ENCODE results near the gene GRIN1. TPM values are rescaled to one million over a fixed set of nuclear protein-coding genes. Genes with fewer than 3 reads are reported as not detected.

GRIN1 gene
- total RNA-seq, 2 experiments from 2014 or later = not detected

DNA sequence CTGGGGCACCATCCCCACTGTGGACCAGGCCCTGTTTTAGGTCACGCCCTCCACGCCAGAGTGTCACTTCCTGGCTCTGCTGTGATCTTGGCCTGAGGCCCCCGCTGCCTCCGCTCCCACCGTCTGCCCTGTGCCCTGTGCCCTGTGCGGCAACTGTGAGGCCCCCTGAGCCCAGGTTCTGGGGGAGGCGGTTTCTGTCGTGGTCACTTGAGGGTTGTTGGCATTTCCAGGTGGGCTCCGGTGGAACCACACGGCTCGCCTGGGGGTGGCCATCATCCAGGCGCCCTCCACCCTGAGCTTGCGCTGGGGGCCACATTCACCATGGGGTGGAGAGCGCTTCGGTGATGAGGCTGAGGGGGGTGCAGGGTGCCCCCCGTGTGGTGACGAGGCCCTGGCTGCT, 31.0 kb upstream of the GRIN1 start:
- POLR2A ChIA-PET = interaction anchor here (1.6 kb wide), 2 partner anchors 12 to 21 kb away, joined by 4 to 7 read pairs; partner anchors contain the start of gene MAN1B1
- Mint-ChIP-seq H3K36me3 (peaks cover 7% of the 10 kb centered on the region), H3K4me1 (no peaks in the 10 kb centered on the region), H3K27ac (no peak overlapping the region), H3K4me3 (no peak overlapping the region), H3K27me3 (no peaks in the 10 kb centered on the region), H3K9me3 (peaks cover 1% of the 10 kb centered on the region)
- DNase-seq (no peak), ATAC-seq (ENCODE audit: low read depth) (no peak)

DNA sequence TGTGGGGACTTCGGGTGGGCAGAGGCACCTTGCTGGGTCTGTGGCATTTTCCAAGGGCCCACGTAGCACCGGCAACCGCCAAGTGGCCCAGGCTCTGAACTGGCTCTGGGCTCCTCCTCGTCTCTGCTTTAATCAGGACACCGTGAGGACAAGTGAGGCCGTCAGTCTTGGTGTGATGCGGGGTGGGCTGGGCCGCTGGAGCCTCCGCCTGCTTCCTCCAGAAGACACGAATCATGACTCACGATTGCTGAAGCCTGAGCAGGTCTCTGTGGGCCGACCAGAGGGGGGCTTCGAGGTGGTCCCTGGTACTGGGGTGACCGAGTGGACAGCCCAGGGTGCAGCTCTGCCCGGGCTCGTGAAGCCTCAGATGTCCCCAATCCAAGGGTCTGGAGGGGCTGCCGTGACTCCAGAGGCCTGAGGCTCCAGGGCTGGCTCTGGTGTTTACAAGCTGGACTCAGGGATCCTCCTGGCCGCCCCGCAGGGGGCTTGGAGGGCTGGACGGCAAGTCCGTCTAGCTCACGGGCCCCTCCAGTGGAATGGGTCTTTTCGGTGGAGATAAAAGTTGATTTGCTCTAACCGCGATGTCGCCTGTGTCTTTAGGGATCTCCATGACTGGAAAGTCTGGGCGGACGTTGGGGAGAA, 30.2 kb upstream of the GRIN1 start:
- DNase-seq = no peak
- peaks cover 7% of the 10 kb centered on the region for H3K36me3 Mint-ChIP-seq
- ATAC-seq (ENCODE audit: low read depth) = no peak
- no peak overlapping the region for H3K4me3 Mint-ChIP-seq
- H3K4me1 Mint-ChIP-seq = no peaks in the 10 kb centered on the region
- peaks cover 1% of the 10 kb centered on the region for H3K9me3 Mint-ChIP-seq
- POLR2A ChIA-PET = interaction anchor here (0.5 to 1.6 kb wide), 3 partner anchors 13 to 24 kb away, joined by 3 to 4 read pairs (median 3); partner anchors contain the start of gene MAN1B1
- no peak overlapping the region for H3K27ac Mint-ChIP-seq
- no peaks in the 10 kb centered on the region for H3K27me3 Mint-ChIP-seq

DNA sequence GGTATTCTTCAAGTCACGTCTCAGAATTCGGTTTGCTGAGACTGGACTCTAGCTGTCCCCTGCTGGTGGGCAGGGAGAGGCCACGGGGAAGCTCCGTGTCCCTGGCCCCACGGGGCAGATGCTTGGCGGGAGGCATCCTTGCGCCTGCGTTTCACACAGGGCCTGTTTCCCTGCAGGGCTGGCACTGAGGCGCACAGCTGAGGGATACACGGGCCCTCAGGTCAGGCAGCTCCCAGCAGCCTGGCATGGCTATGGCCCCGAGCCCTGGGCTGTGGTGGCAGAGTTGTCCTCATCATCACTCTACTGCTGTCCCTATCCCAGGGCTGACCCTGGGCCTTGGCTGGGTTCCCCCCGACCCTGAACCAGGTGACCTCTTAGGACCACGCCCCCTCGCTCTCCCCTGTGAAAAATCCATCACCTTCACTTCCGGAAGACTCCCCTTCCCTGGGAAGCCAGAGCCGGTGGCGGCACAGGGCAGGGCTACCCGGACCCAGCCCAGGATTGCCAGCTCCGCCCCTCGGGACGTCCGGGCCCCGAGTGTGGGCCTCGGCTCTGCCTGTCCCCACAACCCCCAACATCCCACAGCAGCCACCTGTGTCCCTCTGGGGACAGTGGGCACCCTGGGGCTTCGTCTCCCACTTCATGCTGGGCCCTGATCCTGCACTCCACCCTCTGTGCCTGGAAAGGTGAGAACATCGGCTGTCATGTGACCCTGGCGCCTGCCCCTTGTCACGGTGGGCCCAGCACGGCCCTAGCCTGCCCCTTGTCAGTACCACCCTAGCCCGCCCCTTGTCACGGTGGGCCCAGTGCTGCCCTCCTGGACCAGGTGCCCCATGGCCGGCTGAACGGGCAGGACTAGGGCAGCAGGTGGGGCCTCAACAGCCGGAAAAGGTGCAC, 29.5 kb upstream of the GRIN1 start:
- Mint-ChIP-seq H3K27me3 (no peaks in the 10 kb centered on the region), H3K9me3 (no peaks in the 10 kb centered on the region), H3K4me1 (no peaks in the 10 kb centered on the region), H3K4me3 (no peak overlapping the region), H3K36me3 (peaks cover 7% of the 10 kb centered on the region), H3K27ac (no peak overlapping the region)
- no peak for DNase-seq
- POLR2A ChIA-PET = interaction anchor here (0.5 to 1.3 kb wide), 3 partner anchors 13 to 23 kb away, joined by 3 read pairs; no protein-coding TSS in a partner anchor
- no peak for ATAC-seq (ENCODE audit: low read depth)

DNA sequence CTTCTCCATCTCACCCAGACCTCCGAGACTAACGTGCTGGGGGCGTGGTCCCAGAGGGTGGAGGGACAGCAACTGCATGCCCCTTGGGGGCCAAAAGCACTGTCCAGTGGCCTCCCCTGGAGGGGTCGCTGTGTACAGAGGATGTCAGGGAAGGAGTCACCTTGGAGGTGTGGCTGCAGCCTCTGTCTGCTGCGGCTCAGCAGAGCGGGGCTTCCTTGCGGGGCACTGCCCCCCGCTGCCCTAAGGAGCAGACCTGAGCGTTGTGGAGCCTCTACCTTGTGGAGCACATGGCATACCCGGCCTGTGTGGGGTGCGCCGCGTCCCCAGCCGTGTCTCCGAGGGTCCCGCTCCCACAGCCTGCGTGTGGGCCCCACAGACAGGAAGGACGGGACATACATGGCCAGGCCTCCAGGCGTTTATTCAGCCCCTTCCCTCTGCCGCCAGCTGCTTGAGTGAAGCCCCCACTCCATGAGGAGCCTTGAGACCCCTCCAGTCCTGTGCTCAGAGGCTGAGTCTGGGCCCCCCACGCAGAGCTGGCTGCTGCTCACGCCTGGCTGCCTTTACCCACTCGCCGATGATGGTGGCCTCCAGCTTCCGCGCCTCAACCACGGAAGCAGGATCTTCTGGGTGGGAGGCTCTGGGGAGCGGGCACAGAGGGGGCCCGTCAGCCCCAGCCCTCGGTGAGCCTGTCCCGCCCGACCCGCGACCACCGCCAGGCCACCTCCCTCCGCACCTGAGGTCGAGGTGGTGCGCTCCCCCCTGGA, 28.6 kb upstream of the GRIN1 start:
- H3K9me3 Mint-ChIP-seq = no peaks in the 10 kb centered on the region

DNA sequence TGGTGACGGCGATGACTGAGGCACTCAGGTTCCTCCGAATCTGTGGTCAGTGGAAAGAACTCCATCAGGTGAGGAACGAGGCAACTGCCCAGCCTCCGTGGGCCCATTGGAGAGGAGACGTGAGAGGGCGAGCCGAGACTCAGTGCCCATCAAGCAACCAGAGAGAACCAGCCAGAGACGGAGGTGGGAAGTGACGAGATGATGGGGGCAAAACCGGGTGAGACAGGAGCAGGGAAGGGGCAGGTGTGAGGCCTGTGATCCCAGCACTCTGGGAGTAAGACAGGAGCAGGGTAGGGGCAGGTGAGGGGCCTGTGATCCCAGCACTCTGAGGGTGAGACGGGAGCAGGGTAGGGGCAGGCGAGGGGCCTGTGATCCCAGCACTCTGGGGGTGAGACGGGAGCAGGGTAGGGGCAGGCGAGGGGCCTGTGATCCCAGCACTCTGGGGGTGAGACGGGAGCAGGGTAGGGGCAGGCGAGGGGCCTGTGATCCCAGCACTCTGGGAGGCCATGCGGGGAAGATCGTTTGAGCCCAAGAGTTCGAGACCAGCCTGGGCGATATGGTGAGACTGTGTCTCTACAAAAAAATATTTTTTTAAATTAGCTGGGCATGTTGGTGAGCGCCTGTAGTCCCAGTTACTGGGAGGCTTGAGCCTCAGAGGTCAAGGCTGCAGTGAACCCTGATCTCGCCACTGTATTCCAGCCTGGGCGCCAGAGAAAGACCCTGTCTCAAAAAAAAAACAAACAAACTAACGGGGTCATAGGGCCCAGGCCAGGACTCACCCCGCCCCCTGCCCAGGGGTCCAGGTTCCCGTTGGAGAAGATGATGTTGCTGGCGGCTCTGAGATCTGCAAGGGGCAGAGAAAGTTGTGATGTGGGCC, 27.8 kb upstream of the GRIN1 start:
- H3K36me3 Mint-ChIP-seq = peaks cover 3% of the 10 kb centered on the region
- H3K27ac Mint-ChIP-seq = peak overlapping the region; percentile 16
- no peak overlapping the region for H3K4me3 Mint-ChIP-seq
- H3K27me3 Mint-ChIP-seq = no peaks in the 10 kb centered on the region
- no peaks in the 10 kb centered on the region for H3K9me3 Mint-ChIP-seq
- ATAC-seq (ENCODE audit: low read depth) (no peak), DNase-seq (no peak)
- POLR2A ChIA-PET = no interaction called here
- no peaks in the 10 kb centered on the region for H3K4me1 Mint-ChIP-seq

More for the DNA sequence above, 28.6 kb upstream of the GRIN1 start:
- no peak for ATAC-seq (ENCODE audit: low read depth)
- no peaks in the 10 kb centered on the region for H3K27me3 Mint-ChIP-seq
- no peak overlapping the region for H3K4me3 Mint-ChIP-seq
- H3K4me1 Mint-ChIP-seq = no peaks in the 10 kb centered on the region
- POLR2A ChIA-PET = interaction anchor here (0.9 kb wide), 1 partner anchor 19 kb away, joined by 3 read pairs; no protein-coding TSS in a partner anchor
- peaks cover 3% of the 10 kb centered on the region for H3K36me3 Mint-ChIP-seq
- no peak overlapping the region for H3K27ac Mint-ChIP-seq
- DNase-seq = no peak

DNA sequence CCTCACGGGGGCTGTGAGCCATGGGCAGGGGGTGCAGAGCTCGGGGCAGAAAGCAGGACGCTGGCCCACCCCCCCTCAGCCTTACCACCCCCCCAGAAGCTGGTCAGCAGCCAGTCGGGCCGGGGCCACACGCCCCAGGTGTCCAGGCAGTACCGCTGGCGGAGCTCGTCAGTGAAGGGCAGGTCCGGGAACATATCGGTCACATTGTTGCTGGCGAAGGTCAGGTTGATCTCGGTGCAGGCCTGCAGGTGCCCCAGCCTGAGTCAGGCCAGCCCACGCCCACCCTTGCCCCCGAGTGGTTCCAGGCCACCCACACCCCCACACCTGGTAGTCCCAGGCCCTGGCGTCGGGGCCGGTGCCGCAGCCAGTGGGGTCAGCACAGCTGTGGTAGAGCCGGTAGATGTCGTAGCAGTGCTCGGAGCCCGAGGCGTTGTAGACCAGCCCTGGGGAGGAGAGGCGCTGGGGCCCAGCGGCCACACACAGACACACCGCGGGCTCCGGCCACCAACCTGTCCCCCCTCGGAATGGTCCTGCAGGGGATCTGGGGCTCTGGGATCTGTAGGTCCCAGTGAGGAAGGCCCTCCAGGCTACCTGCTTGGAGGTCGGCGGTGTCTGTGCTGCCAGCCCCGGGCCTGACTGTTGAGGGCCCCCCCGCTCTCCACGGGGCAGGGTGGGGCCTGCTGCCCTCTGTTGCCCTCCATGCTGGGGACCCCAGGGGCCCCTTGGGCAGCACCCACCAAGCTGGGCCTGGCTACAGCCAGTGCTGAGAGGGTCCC, 27.0 kb upstream of the GRIN1 start:
- H3K27ac Mint-ChIP-seq = no peak overlapping the region
- H3K9me3 Mint-ChIP-seq = no peaks in the 10 kb centered on the region
- H3K4me3 Mint-ChIP-seq = no peak overlapping the region
- DNase-seq = no peak
- POLR2A ChIA-PET = interaction anchor here (3.6 kb wide), 1 partner anchor 16 kb away, joined by 28 read pairs; no protein-coding TSS in a partner anchor
- no peaks in the 10 kb centered on the region for H3K27me3 Mint-ChIP-seq
- H3K4me1 Mint-ChIP-seq = no peaks in the 10 kb centered on the region
- no peak for ATAC-seq (ENCODE audit: low read depth)
- H3K36me3 Mint-ChIP-seq = peaks cover 3% of the 10 kb centered on the region

DNA sequence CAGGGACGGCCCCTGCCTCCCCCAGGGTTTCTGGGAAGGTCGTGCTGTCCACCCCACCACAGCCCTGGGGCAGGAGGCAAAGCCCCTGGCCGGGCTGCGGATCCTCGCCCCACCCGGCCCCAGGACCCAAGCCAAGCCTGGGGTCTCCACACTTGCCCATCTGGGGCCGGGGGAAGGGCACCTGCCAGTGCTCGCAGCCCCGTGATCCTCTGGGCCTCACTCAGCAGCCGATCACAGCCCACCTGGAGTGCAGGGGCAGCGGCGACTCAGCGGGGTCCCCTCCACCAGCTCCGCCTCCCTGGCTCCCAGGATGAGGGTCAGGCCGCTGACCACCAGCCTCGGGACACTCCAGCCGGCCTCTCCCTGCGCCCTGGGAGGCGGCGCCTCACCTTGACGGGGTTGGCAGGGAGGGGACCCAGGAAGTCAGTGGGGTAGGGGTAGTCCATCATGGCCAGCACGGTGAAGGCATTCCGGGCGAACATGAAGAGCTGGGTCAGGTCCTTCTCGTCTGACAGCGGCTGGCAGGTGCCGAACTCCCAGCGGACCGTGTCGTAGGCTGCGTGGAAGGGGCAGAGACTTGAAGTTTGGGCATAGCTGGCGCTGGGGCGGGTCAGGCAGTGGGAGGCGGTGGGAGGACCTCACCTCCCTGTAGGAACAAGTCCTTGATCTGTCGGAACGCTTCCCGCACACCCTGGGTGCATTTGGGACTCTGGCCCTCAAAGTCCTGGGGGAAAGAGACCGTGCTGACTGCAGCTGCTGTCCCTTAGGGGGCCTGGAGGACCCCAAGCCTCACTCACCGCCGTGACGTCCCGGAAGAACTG, 26.2 kb upstream of the GRIN1 start:
- DNase-seq = no peak
- Mint-ChIP-seq H3K27me3 (no peaks in the 10 kb centered on the region), H3K9me3 (no peaks in the 10 kb centered on the region), H3K36me3 (peaks cover 3% of the 10 kb centered on the region), H3K4me1 (no peaks in the 10 kb centered on the region), H3K4me3 (peak overlapping the region; percentile 74), H3K27ac (peak overlapping the region; percentile 51)
- POLR2A ChIA-PET = interaction anchor here (1.1 to 3.6 kb wide), 3 partner anchors 16 to 42 kb away, joined by 4 to 28 read pairs (median 12); partner anchors contain the start of genes MAN1B1 and SAPCD2
- ATAC-seq (ENCODE audit: low read depth) = no peak

DNA sequence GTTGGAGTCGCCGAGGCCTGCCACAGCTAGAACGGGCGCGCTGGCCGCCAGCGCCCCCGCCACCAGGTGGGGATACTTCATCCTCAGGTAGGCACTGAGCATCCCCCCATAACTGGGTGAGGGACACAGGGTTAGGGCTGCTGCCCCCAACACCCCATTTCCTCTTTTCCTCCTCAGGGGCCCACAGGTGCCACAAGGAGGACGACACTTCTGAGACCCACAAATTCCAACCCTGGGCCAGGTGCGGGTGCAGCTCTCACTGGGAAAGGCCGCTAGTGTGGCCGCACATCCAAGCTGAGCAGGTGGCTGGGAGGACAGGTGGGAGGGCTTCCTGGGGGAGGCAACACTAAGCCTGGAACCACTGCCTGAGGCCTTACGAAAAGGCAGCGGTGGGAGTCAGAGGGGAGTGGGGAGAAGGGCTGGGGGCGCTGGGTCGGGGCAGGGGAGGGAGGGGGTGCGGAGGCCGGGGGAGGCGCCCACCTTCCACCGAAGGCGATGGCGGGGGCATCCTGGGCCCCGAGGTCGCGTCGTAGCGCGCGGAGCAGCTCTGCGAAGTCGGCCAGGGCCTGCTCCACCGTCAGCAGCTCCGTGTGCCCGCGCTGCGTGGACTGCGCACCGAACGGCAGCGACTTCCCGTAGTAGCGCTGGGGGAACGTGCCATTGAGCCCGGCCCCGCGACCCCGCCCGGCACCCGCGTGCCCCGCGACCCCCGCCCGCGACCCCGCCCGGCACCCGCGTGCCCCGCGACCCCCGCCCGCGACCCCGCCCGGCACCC, 25.4 kb upstream of the GRIN1 start:
- no peaks in the 10 kb centered on the region for H3K27me3 Mint-ChIP-seq
- no peaks in the 10 kb centered on the region for H3K9me3 Mint-ChIP-seq
- no peaks in the 10 kb centered on the region for H3K4me1 Mint-ChIP-seq
- DNase-seq (no peak), ATAC-seq (ENCODE audit: low read depth) (peak; percentile 41)
- peak overlapping the region; percentile 52 for H3K27ac Mint-ChIP-seq
- H3K36me3 Mint-ChIP-seq = peaks cover 3% of the 10 kb centered on the region
- POLR2A ChIA-PET = interaction anchor here (0.6 to 3.6 kb wide), 6 partner anchors 17 to 127 kb away, joined by 4 to 28 read pairs (median 8); partner anchors contain the start of genes ANAPC2, MAN1B1, SAPCD2 and SSNA1
- peak overlapping the region; percentile 74 for H3K4me3 Mint-ChIP-seq

DNA sequence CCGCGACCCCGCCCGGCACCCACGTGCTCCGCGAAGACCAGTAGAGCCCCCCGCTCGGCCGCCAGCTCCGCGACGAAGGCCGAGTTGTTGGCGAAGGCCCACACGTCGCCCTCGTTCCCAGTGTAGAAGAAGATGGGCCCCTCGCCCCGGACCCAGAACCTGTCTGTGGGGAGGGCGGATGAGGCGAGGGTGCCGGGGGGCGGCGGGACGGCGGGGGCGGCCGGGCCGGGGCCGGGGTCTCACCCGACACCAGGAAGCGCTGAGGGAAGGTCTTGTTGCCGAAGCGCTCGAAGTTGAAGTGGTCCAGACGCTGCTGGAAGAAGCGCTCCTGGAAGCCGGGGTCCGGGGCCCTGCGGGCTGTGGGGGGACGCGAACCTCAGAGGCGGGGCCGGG, 24.7 kb upstream of the GRIN1 start:
- H3K27ac Mint-ChIP-seq = no peak overlapping the region
- H3K4me1 Mint-ChIP-seq = peaks cover 3% of the 10 kb centered on the region
- POLR2A ChIA-PET = interaction anchor here (1.1 to 3.6 kb wide), 8 partner anchors 15 to 126 kb away, joined by 3 to 28 read pairs (median 9); partner anchors contain the start of genes ANAPC2, MAN1B1, SAPCD2 and SSNA1
- ATAC-seq (ENCODE audit: low read depth) (peak; percentile 35), DNase-seq (no peak)
- H3K9me3 Mint-ChIP-seq = no peaks in the 10 kb centered on the region
- H3K27me3 Mint-ChIP-seq = no peaks in the 10 kb centered on the region
- peak overlapping the region; percentile 62 for H3K4me3 Mint-ChIP-seq
- peaks cover 3% of the 10 kb centered on the region for H3K36me3 Mint-ChIP-seq

DNA sequence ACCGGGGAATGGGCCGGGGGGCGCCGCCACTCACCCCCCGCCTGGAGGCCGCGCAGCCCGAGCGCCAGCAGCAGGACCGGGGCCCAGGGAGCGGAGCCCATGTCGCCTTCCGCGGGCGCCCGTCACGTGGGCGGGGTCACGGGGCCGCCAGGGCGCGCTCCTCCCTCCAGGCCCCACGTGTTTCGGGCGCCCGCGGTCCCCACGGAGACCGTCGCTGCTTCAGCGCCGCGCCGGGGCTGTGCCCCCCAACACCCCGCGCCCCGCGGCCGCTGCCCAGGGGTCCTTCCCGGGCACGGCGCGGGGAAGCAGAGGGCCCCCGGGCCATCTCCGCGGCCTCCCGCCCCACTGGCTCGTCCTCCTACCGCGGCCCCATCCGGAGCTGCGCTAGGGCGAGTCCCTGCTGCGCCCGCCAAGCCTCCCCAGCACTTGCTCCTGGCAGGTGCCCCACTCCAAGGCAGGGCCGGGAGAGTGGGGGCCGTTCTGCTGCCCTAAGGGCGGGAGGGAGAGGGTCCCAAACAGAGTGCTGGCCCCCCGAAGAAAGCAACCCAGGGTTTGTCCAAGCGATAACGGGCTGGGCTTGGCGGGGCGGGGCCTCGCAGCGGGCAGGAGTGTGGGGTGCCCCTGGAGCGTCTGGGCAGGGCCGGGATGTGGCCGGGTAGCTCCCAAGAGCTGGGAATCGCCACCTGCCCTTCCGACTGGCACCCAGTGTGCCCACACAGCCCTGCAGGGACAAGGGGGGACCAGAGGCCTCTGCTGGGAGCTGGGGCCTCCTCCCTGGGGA, 24.2 kb upstream of the GRIN1 start, which contains the start of gene DPP7:
Gene DPP7 (minus strand): TSS at position 121 of the 781 bp plus-strand sequence. CDS start 20 bp downstream, at position 101.
- Mint-ChIP-seq H3K9me3 (no peaks in the 10 kb centered on the region), H3K27ac (peak within 1 kb of the TSS; percentile 52), H3K27me3 (no peaks in the 10 kb centered on the region), H3K36me3 (peaks cover 3% of the 10 kb centered on the region), H3K4me3 (peak within 1 kb of the TSS; percentile 74), H3K4me1 (peaks cover 3% of the 10 kb centered on the region)
- POLR2A ChIA-PET = interaction anchor here (0.7 to 3.6 kb wide), 11 partner anchors 15 to 126 kb away, joined by 3 to 28 read pairs (median 7); partner anchors contain the start of genes ANAPC2, MAN1B1, RNF224 and SAPCD2
- ATAC-seq (ENCODE audit: low read depth) = peak; percentile 89
- DNase-seq = peak; percentile 91
